Pancreas (tissue), 10 donors: ENCODE results near the gene TBX4. TPM values are rescaled to one million over a fixed set of nuclear protein-coding genes. Genes with fewer than 3 reads are reported as not detected.

ENCODE experiments used
- ATAC-seq, 4 donors: fragments of 200-7000 bp; cut with Tn5 transposase; one replicate each; pipeline versions ENCODE4 v1.8.0 to v1.9.1; 2020; ENCODE audit warnings: mild to moderate bottlenecking in 4 of 4, moderate library complexity in 4 of 4
- DNase-seq, 6 donors: peaks; one replicate each; pipeline ENCODE4 v3.0.0-alpha.2; 2020
- FAIRE-seq: peaks from 2 replicates; lab custom pipeline; 2012; peaks lifted over from hg19 to GRCh38; lab: Jason Lieb, UNC
- H3K27ac ChIP-seq, 4 donors: fragments of 200-600 bp; sonication (generic); 1 replicate in 3 of 4; 2 replicates in 1 of 4; pipeline versions ENCODE4 v1.5.0 to v1.8.0; 2020
- H3K27me3 ChIP-seq, 4 donors: fragments of 200-600 bp; one replicate each; pipeline ENCODE4 v1.8.0; 2021
- H3K36me3 ChIP-seq, 3 donors: fragments of 200-600 bp; sonication (generic) in 1 of 3; one replicate each; pipeline versions ENCODE4 v1.5.0 to v1.8.0; 2020 to 2021
- H3K4me1 ChIP-seq, 3 donors: fragments of 200-600 bp; one replicate each; pipeline ENCODE4 v1.8.0; 2021
- H3K4me3 ChIP-seq, 4 donors: fragments of 200-600 bp; sonication (generic) in 2 of 4; one replicate each; pipeline versions ENCODE4 v1.5.0 to v1.8.0; 2020 to 2021
- H3K9me3 ChIP-seq, 4 donors: fragments of 200-600 bp; one replicate each; pipeline ENCODE4 v1.8.0; 2021
- WGBS, 2 donors: extraction: QIAGEN DNeasy Blood & Tissue Kit; methylation state at CpG; one replicate each; pipeline ENCODE4 v1.1.7; 2013; 5-methylcytosine and 5-hydroxymethylcytosine counted together
- intact Hi-C, 3 donors: fragments of 100-400 bp; cut with DNase I; formaldehyde crosslinking; loops; one replicate each; pipeline versions ENCODE4 v1.11.1 to v1.14.2; 2022
- polyA plus RNA-seq, 2 donors: library from polyadenylated mRNA; stranded (reverse); fragments of 200-250 nt; gene quantifications; one replicate each; pipeline ENCODE4 v1.2.3, GENCODE V29; 2013
- total RNA-seq, 6 donors: library from RNA; stranded (reverse); fragmentation: NEBNext Ultra II Directional in 4 of 6; extraction: Animal tissue kit (Norgen Biotek cat#: 25700) in 4 of 6; gene quantifications; one replicate each; pipeline versions ENCODE4 v1.2.1 to v1.2.4, GENCODE V29; 2021 to 2023
- TF ChIP-seq, protein P1 (sequence below), 4 donors: fragments of 200-600 bp; sonication (generic) in 3 of 4; IDR thresholded peaks; one replicate each; pipeline versions ENCODE4 v1.5.0 to v1.8.0; 2021; ENCODE audit warnings: antibody characterized with exemption in 4 of 4
- donor health status: healthy with polysubstance abuse.
- donor health status: DM: no; HTN: no; CAD: no; lungs with moderate emphysema.
- donor health status: DM: no; HTN: no; CAD: no.
- donor health status: control.
- donor health status: control.
- donor health status: Bipolar disorder and iron deficiency.
- donor health status: DM: yes; HTN: yes; CAD: no.
- donor health status: DM: no; HTN: no; CAD: no.
- donor health status: DM: no; HTN: no; CAD: no.
- donor health status: DM: yes; HTN: yes; CAD: no.

TBX4 gene
- total and polyA plus RNA-seq, 8 donors, result not detected

DNA sequence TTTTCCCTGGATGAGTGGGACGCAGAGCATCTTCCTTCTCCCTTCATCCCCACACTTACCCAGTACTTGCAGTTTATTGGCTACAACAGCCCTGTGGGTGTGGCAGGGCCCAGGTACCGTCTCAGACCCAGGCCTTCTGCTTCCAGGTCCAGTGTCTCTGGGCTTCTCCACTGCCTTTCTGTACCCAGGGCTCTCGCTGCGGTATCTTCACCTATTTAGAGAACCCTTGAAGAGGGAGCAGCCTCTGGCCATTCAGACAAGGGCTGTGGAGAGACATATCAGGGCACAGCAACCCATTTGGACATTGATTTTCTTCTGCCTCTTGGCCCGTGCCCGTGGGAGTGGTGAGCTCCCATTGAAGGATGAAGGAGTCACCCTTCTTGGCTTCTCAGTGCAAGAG, 17.3 kb downstream of the TBX4 start:
- TF ChIP-seq, protein P1, sequence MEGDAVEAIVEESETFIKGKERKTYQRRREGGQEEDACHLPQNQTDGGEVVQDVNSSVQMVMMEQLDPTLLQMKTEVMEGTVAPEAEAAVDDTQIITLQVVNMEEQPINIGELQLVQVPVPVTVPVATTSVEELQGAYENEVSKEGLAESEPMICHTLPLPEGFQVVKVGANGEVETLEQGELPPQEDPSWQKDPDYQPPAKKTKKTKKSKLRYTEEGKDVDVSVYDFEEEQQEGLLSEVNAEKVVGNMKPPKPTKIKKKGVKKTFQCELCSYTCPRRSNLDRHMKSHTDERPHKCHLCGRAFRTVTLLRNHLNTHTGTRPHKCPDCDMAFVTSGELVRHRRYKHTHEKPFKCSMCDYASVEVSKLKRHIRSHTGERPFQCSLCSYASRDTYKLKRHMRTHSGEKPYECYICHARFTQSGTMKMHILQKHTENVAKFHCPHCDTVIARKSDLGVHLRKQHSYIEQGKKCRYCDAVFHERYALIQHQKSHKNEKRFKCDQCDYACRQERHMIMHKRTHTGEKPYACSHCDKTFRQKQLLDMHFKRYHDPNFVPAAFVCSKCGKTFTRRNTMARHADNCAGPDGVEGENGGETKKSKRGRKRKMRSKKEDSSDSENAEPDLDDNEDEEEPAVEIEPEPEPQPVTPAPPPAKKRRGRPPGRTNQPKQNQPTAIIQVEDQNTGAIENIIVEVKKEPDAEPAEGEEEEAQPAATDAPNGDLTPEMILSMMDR (IDR thresholded peaks at IDR 0.05), result no peak
- DNase-seq (no peak), ATAC-seq (no peak), FAIRE-seq (no peak)
- H3K36me3 ChIP-seq, result no peaks in the 10 kb centered on the region
- H3K4me3 ChIP-seq, result no peak overlapping the region
- WGBS, 2 donors, result 89 to 94% methylated on average over 6 of the region's 6 CpGs
- no peaks in the 10 kb centered on the region for H3K9me3 ChIP-seq
- intact Hi-C loops, result no loop called here
- no peaks in the 10 kb centered on the region for H3K27me3 ChIP-seq
- peaks cover 0 to 9% (median 4%) of the 10 kb centered on the region in 3 donors for H3K4me1 ChIP-seq
- no peak overlapping the region for H3K27ac ChIP-seq

DNA sequence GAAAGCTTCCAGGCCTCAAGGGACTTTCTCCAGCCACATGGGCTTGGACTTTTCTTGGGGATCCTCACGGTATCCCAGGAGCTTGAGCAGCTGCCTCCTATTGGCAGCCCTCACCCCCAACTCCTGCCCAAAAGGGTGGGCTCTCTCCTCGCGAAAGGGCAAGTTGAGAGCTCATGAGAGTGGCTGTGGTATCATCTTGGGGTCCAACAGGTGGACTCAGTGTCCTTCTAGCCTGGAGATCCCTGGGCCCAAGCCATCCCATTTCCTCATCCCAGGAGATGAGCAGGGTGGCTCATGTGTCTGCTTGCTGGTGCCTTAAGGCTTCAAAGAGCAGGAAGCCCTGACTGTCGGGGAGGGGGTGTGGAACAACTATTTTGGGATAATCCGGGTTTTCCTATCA, 17.7 kb downstream of the TBX4 start:
- H3K9me3 ChIP-seq, result no peaks in the 10 kb centered on the region
- no peaks in the 10 kb centered on the region for H3K27me3 ChIP-seq
- H3K4me1 ChIP-seq, result peaks cover 0 to 9% (median 4%) of the 10 kb centered on the region in 3 donors
- WGBS, 2 donors, result 89 to 91% methylated on average over 5 of the region's 5 CpGs
- no peak for FAIRE-seq
- TF ChIP-seq, protein P1 (IDR thresholded peaks at IDR 0.05), result no peak
- intact Hi-C loops, result no loop called here
- no peak overlapping the region for H3K27ac ChIP-seq
- H3K36me3 ChIP-seq, result no peaks in the 10 kb centered on the region
- no peak for ATAC-seq
- no peak overlapping the region for H3K4me3 ChIP-seq
- no peak for DNase-seq

DNA sequence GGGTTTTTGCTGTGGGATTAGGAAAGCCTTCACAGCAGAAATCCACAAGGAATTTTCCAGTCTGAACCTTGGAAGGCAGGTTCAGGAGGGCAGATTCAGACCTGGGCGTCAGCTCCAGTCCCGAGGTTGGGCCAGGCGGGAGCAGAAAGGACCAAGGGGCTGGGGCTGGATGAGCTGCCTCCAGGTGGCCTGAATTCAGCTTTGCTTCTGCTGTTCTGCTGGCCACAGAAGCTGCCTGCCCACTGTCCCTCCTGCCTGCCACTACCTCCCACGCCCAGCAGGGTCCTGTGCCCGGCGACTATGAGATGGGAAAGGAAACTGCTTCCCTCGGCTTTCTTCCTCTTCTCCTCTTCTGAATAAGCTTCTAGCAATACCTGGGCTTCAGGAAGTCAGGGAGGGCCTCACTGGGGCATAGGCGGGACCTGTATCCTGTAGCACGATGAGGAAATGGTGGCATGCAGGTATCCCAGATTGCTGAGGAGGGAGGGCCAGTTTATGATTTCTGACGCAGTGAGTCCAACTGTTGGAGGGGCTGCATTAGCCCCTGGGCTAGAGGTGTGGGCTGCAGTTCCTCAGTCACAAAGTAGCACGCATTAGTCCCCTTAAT, 18.4 kb downstream of the TBX4 start:
- Histone ChIP-seq H3K27ac (no peak overlapping the region), H3K4me3 (no peak overlapping the region), H3K9me3 (no peaks in the 10 kb centered on the region), H3K36me3 (no peaks in the 10 kb centered on the region), H3K27me3 (no peaks in the 10 kb centered on the region), H3K4me1 (peaks cover 0 to 9% (median 4%) of the 10 kb centered on the region in 3 donors)
- TF ChIP-seq, protein P1 (IDR thresholded peaks at IDR 0.05), result no peak
- no peak for ATAC-seq
- 90 to 92% methylated on average over 11 of the region's 11 CpGs for WGBS, 2 donors
- intact Hi-C loops, result no loop called here
- no peak for FAIRE-seq
- DNase-seq, result no peak

DNA sequence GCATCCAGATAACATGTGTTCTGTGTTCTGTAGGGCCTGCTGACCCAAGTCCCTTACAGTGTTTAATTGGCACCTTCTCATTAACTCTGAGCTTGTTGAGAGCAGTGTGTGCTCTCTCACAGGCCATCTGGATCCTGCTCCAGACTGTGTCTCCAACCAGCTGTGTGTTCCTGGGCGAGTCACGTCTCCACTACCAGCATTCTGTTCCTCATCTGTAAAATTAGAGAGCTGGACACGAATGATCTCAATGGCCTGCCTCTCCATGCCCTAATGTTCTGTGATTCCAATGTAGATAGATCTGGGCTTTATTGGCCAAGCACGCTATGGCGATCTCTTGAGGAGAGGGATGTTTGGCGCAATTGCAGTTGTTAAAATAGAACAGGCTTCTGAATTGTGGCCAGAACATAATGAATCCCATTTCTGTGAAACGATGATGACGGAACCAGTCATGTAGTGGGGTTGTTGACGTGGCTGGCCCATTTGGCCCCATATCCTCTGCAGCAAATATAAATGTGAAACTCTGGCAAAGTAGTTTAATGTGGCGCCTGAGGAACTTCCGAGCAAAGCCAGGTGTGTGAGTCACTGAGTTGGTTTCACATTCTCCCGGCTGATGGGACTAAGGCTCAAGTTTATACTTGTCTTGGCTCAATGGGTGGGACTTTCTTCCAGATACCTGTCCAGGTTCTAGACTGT, 22.2 kb downstream of the TBX4 start:
- no peaks in the 10 kb centered on the region for H3K36me3 ChIP-seq
- no peak for ATAC-seq
- no peak overlapping the region for H3K27ac ChIP-seq
- no peaks in the 10 kb centered on the region for H3K4me1 ChIP-seq
- TF ChIP-seq, protein P1 (IDR thresholded peaks at IDR 0.05), result no peak
- DNase-seq, result no peak
- intact Hi-C loops, result no loop called here
- WGBS, 2 donors, result 90 to 93% methylated on average over 12 of the region's 12 CpGs
- H3K4me3 ChIP-seq, result no peak overlapping the region
- no peaks in the 10 kb centered on the region for H3K9me3 ChIP-seq
- FAIRE-seq, result no peak
- no peaks in the 10 kb centered on the region for H3K27me3 ChIP-seq

DNA sequence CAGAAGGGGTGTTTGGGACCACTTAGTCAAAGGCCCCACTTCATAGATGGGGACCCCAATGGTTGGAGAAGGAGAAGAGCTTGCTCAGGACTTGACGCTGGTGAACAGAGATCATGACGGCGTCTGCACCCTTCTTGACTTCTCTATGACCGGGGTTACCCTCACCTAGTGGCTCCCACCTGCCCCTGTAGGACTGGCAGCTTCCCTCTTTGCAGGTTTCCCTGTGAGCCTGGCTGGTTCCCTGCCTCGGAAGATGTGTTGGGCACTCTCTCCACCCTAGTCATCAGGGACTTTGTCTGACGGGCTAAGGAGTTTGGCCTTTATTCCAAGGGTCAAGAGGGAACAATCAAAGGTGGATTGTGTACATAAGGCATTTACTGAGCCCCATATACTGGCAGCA, 22.7 kb downstream of the TBX4 start:
- FAIRE-seq (no peak), ATAC-seq (no peak), DNase-seq (no peak)
- no peaks in the 10 kb centered on the region for H3K4me1 ChIP-seq
- WGBS, 2 donors, result 74 to 79% methylated on average over 6 of the region's 6 CpGs
- intact Hi-C loops, result no loop called here
- TF ChIP-seq, protein P1 (IDR thresholded peaks at IDR 0.05), result no peak
- H3K27me3 ChIP-seq, result no peaks in the 10 kb centered on the region
- H3K27ac ChIP-seq, result no peak overlapping the region
- no peaks in the 10 kb centered on the region for H3K9me3 ChIP-seq
- no peak overlapping the region for H3K4me3 ChIP-seq
- H3K36me3 ChIP-seq, result no peaks in the 10 kb centered on the region
